ENCODE data around the gene KLK7. TPM values are rescaled to one million over a fixed set of nuclear protein-coding genes. Genes with fewer than 3 reads are reported as not detected.

KLK7 gene
- total RNA-seq, 8 experiments from 2014 or later = 0.13 TPM; not detected in 7

GRCh38 chr19:51022526-51022925 is 38.8 kb upstream of the KLK7 start:
- in situ Hi-C loops (cut with MboI; ENCODE audit: low pct_unique_long_range_greater_than_20kb in 2 of 9, low sequenced_read_pairs in 9 of 9, unreplicated experiment in 9 of 9) = loop anchor here in 1 of 9 experiments (10.0 kb wide), 1 partner anchor 72 kb away; no protein-coding TSS in a partner anchor
- Histone ChIP-seq H3K4me3 (no peak overlapping the region), H3K4me1 (replicated peaks in 1 of 2) (peaks cover 0 to 3% of the 10 kb centered on the region in 2 donors), H3K27ac (no peak overlapping the region)
- no peak for ATAC-seq (replicated peaks in 6 of 8)
- WGBS, 10 experiments = 35 to 67% (median 53%) methylated on average over 3 to 13 of the region's 14 CpGs; no CpG with 5 or more reads in 1 of the 10 experiments

GRCh38 chr19:51020988-51021651 is 37.4 kb upstream of the KLK7 start:
- H3K4me3 ChIP-seq = no peak overlapping the region
- WGBS, 10 experiments = 0 to 100% (median 23%) methylated on average over 1 to 6 of the region's 7 CpGs; no CpG with 5 or more reads in 1 of the 10 experiments
- peak in 6 of 8 experiments; percentile 15 to 65 (median 30) for ATAC-seq (replicated peaks in 6 of 8)
- peaks cover 0 to 3% of the 10 kb centered on the region in 2 donors for H3K4me1 ChIP-seq (replicated peaks in 1 of 2)
- in situ Hi-C loops (cut with MboI; ENCODE audit: low pct_unique_long_range_greater_than_20kb in 2 of 9, low sequenced_read_pairs in 9 of 9, unreplicated experiment in 9 of 9) = loop anchor here in 1 of 9 experiments (10.0 kb wide), 1 partner anchor 74 kb away; no protein-coding TSS in a partner anchor
- H3K27ac ChIP-seq = no peak overlapping the region

- Histone ChIP-seq H3K27ac (no peak within 1 kb of the TSS), H3K4me3 (no peak within 1 kb of the TSS), H3K4me1 (replicated peaks in 1 of 2) (peaks cover 0 to 3% of the 10 kb centered on the region in 2 donors)
- ATAC-seq (replicated peaks in 6 of 8) = no peak
- in situ Hi-C loops (cut with MboI; ENCODE audit: low pct_unique_long_range_greater_than_20kb in 2 of 9, low sequenced_read_pairs in 9 of 9, unreplicated experiment in 9 of 9) = no loop called here
- 13% methylated on average over 3 of the region's 14 CpGs; no CpG with 5 or more reads in 9 of the 10 experiments for WGBS, 10 experiments
Measured at GRCh38 chr19:51019544-51019925, 35.8 kb upstream of the KLK7 start, which contains the start of gene KLK10. TSS of gene KLK10 (minus strand) at chr19:51019709. CDS start at chr19:51019130, 579 bp downstream.

GRCh38 chr19:51018745-51019543 is 35.2 kb upstream of the KLK7 start:
- ATAC-seq (replicated peaks in 6 of 8) = peak in 2 of 8 experiments; percentile 7 to 27
- H3K27ac ChIP-seq = no peak overlapping the region
- in situ Hi-C loops (cut with MboI; ENCODE audit: low pct_unique_long_range_greater_than_20kb in 2 of 9, low sequenced_read_pairs in 9 of 9, unreplicated experiment in 9 of 9) = no loop called here
- H3K4me3 ChIP-seq = no peak overlapping the region
- H3K4me1 ChIP-seq (replicated peaks in 1 of 2) = peaks cover 0 to 3% of the 10 kb centered on the region in 2 donors
- WGBS, 10 experiments = 0 to 6% (median 0%) methylated on average over 3 to 18 of the region's 68 CpGs; no CpG with 5 or more reads in 7 of the 10 experiments

GRCh38 chr19:51016798-51017683 is 33.3 kb upstream of the KLK7 start:
- in situ Hi-C loops (cut with MboI; ENCODE audit: low pct_unique_long_range_greater_than_20kb in 2 of 9, low sequenced_read_pairs in 9 of 9, unreplicated experiment in 9 of 9) = no loop called here
- peak; percentile 70 to 84 (median 77) for ATAC-seq (replicated peaks in 6 of 8)
- Histone ChIP-seq H3K27ac (no peak overlapping the region), H3K4me3 (peak overlapping the region; percentile 10 to 41 (median 33)), H3K4me1 (replicated peaks in 1 of 2) (peaks cover 0 to 3% of the 10 kb centered on the region in 2 donors)
- WGBS, 10 experiments = 0% methylated on average over 1 to 25 of the region's 68 CpGs; no CpG with 5 or more reads in 3 of the 10 experiments

- Histone ChIP-seq H3K4me3 (no peak overlapping the region), H3K4me1 (replicated peaks in 1 of 2) (peaks cover 0 to 3% of the 10 kb centered on the region in 2 donors), H3K27ac (no peak overlapping the region)
- ATAC-seq (replicated peaks in 6 of 8) = no peak
- 60 to 68% methylated on average over 1 to 3 of the region's 19 CpGs; no CpG with 5 or more reads in 8 of the 10 experiments for WGBS, 10 experiments
- in situ Hi-C loops (cut with MboI; ENCODE audit: low pct_unique_long_range_greater_than_20kb in 2 of 9, low sequenced_read_pairs in 9 of 9, unreplicated experiment in 9 of 9) = no loop called here
Measured at GRCh38 chr19:51015691-51016267, 32.1 kb upstream of the KLK7 start.

GRCh38 chr19:51014242-51014641 is 30.5 kb upstream of the KLK7 start:
- in situ Hi-C loops (cut with MboI; ENCODE audit: low pct_unique_long_range_greater_than_20kb in 2 of 9, low sequenced_read_pairs in 9 of 9, unreplicated experiment in 9 of 9) = no loop called here

GRCh38 chr19:51012661-51013190 is 29.0 kb upstream of the KLK7 start:
- in situ Hi-C loops (cut with MboI; ENCODE audit: low pct_unique_long_range_greater_than_20kb in 2 of 9, low sequenced_read_pairs in 9 of 9, unreplicated experiment in 9 of 9) = no loop called here
- Histone ChIP-seq H3K4me3 (no peak overlapping the region), H3K4me1 (replicated peaks in 1 of 2) (no peaks in the 10 kb centered on the region), H3K27ac (no peak overlapping the region)
- ATAC-seq (replicated peaks in 6 of 8) = no peak
- WGBS, 10 experiments = 14 to 87% (median 53%) methylated on average over 2 to 9 of the region's 12 CpGs; no CpG with 5 or more reads in 2 of the 10 experiments

More at GRCh38 chr19:51014242-51014641, 30.5 kb upstream of the KLK7 start:
- WGBS, 10 experiments = 0 to 90% (median 75%) methylated on average over 1 to 5 of the region's 6 CpGs; no CpG with 5 or more reads in 4 of the 10 experiments
- ATAC-seq (replicated peaks in 6 of 8) = no peak
- Histone ChIP-seq H3K4me1 (replicated peaks in 1 of 2) (peaks cover 0 to 3% of the 10 kb centered on the region in 2 donors), H3K4me3 (no peak overlapping the region), H3K27ac (no peak overlapping the region)

GRCh38 chr19:51010066-51010795 is 26.5 kb upstream of the KLK7 start:
- no peak for ATAC-seq (replicated peaks in 6 of 8)
- H3K4me1 ChIP-seq (replicated peaks in 1 of 2) = no peaks in the 10 kb centered on the region
- H3K27ac ChIP-seq = no peak overlapping the region
- no peak overlapping the region for H3K4me3 ChIP-seq
- 7 to 72% (median 30%) methylated on average over 2 to 3 of the region's 4 CpGs; no CpG with 5 or more reads in 6 of the 10 experiments for WGBS, 10 experiments
- in situ Hi-C loops (cut with MboI; ENCODE audit: low pct_unique_long_range_greater_than_20kb in 2 of 9, low sequenced_read_pairs in 9 of 9, unreplicated experiment in 9 of 9) = no loop called here

- 53 to 73% (median 62%) methylated on average over 3 to 8 of the region's 19 CpGs; no CpG with 5 or more reads in 7 of the 10 experiments for WGBS, 10 experiments
Measured at GRCh38 chr19:51009061-51009891, 25.6 kb upstream of the KLK7 start.

GRCh38 chr19:51007488-51007887 is 23.8 kb upstream of the KLK7 start:
- in situ Hi-C loops (cut with MboI; ENCODE audit: low pct_unique_long_range_greater_than_20kb in 2 of 9, low sequenced_read_pairs in 9 of 9, unreplicated experiment in 9 of 9) = no loop called here
- 43 to 73% (median 69%) methylated on average over 1 to 3 of the region's 3 CpGs; no CpG with 5 or more reads in 6 of the 10 experiments for WGBS, 10 experiments
- no peaks in the 10 kb centered on the region for H3K4me1 ChIP-seq (replicated peaks in 1 of 2)
- no peak overlapping the region for H3K4me3 ChIP-seq
- no peak overlapping the region for H3K27ac ChIP-seq
- ATAC-seq (replicated peaks in 6 of 8) = no peak

More at GRCh38 chr19:51009061-51009891, 25.6 kb upstream of the KLK7 start:
- Histone ChIP-seq H3K4me3 (no peak overlapping the region), H3K4me1 (replicated peaks in 1 of 2) (no peaks in the 10 kb centered on the region), H3K27ac (no peak overlapping the region)
- in situ Hi-C loops (cut with MboI; ENCODE audit: low pct_unique_long_range_greater_than_20kb in 2 of 9, low sequenced_read_pairs in 9 of 9, unreplicated experiment in 9 of 9) = no loop called here
- no peak for ATAC-seq (replicated peaks in 6 of 8)

Measured in motor neuron (in vitro differentiated cells).